Kidney epithelial cell (primary cell): ENCODE data around the gene MECP2. TPM values are rescaled to one million over a fixed set of nuclear protein-coding genes. Genes with fewer than 3 reads are reported as not detected.

ENCODE experiments used
- DNase-seq: peaks from one replicate; pipeline ENCODE4 v3.0.0-alpha.2; 2010; ENCODE audit warnings: low read depth
- H3K27me3 ChIP-seq: 2 replicates; pipeline ENCODE4 v1.6.0; 2011; ENCODE audit warnings: low read length; ENCODE audit not compliant: control insufficient read depth, insufficient read depth
- H3K36me3 ChIP-seq: 2 replicates; pipeline ENCODE4 v1.5.1; 2011; ENCODE audit warnings: low read length; ENCODE audit not compliant: control insufficient read depth, insufficient read depth
- H3K4me3 ChIP-seq: 2 replicates; pipeline ENCODE4 v1.5.1; 2011; ENCODE audit warnings: low read depth, mild to moderate bottlenecking, control low read depth, low read length
- total RNA-seq: library from RNA; depleted of rRNA; stranded (reverse); fragments of >200 nt; gene quantifications from 2 replicates; pipeline ENCODE4 v1.2.3, GENCODE V29; 2015
- TF ChIP-seq, protein P1 (sequence below): IDR thresholded peaks from 2 replicates; pipeline ENCODE4 v1.5.1; 2011; ENCODE audit warnings: mild to moderate bottlenecking, moderate library complexity, low read length, control low read depth, inconsistent platforms; ENCODE audit not compliant: insufficient read depth, poor library complexity, severe bottlenecking

The MECP2 gene
- total RNA-seq, 1 donor from 2014 or later, result 34.4 TPM

GRCh38 chrX:154023276-154024000 is 74.1 kb downstream of the MECP2 start:
- H3K36me3 ChIP-seq, result no peaks in the 10 kb centered on the region
- no peak overlapping the region for H3K4me3 ChIP-seq
- no peaks in the 10 kb centered on the region for H3K27me3 ChIP-seq
- TF ChIP-seq, protein P1, sequence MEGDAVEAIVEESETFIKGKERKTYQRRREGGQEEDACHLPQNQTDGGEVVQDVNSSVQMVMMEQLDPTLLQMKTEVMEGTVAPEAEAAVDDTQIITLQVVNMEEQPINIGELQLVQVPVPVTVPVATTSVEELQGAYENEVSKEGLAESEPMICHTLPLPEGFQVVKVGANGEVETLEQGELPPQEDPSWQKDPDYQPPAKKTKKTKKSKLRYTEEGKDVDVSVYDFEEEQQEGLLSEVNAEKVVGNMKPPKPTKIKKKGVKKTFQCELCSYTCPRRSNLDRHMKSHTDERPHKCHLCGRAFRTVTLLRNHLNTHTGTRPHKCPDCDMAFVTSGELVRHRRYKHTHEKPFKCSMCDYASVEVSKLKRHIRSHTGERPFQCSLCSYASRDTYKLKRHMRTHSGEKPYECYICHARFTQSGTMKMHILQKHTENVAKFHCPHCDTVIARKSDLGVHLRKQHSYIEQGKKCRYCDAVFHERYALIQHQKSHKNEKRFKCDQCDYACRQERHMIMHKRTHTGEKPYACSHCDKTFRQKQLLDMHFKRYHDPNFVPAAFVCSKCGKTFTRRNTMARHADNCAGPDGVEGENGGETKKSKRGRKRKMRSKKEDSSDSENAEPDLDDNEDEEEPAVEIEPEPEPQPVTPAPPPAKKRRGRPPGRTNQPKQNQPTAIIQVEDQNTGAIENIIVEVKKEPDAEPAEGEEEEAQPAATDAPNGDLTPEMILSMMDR, result no peak
- no peak for DNase-seq

DNA sequence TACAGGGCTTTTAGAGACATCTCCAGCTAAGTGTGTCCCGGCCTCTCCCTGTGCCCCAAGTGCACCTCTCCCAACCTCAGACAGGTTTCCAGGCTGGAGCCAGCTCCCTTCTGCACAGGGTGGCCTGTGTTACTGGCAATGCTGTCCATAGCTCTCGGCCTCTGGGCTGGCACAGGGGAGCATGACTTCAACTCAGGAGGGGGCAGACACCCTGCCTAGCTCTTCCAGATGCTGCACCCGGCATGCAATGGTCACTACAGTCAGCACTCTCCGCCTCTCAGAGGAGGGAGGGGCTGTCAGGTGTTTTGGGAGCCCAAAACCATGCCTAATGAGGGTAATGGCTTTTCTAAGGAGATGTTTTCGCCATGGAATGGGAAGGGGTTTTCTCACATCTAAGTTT is 75.4 kb downstream of the MECP2 start:
- Histone ChIP-seq H3K4me3 (no peak overlapping the region), H3K36me3 (no peaks in the 10 kb centered on the region), H3K27me3 (no peaks in the 10 kb centered on the region)
- DNase-seq, result no peak
- TF ChIP-seq, protein P1, result no peak

DNA sequence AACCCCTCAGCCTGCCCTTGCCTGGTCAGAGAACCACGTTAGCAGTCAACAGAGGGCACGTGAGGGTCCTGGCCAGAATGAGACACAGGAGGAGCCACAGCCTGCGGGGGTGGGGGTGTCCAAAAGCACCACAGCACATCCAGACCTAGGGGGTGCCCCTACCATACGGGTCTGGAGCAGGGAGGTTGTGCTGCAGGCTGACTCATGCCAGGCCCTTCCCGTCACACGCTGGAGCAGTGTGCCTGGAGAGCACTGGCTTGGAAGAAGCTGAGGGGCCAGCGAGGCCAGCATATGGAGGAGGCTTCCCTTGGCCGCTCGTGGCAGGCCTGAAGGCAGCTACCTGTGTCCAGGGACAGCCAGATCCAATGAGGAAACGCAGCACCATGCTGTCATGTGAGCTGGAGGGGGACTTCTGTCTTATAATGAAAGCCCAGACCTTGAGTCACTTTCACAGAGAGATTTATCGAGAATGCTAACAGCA is 76.3 kb downstream of the MECP2 start:
- DNase-seq, result peak; percentile 31
- H3K27me3 ChIP-seq, result no peaks in the 10 kb centered on the region
- no peaks in the 10 kb centered on the region for H3K36me3 ChIP-seq
- H3K4me3 ChIP-seq, result no peak overlapping the region
- TF ChIP-seq, protein P1, result no peak

DNA sequence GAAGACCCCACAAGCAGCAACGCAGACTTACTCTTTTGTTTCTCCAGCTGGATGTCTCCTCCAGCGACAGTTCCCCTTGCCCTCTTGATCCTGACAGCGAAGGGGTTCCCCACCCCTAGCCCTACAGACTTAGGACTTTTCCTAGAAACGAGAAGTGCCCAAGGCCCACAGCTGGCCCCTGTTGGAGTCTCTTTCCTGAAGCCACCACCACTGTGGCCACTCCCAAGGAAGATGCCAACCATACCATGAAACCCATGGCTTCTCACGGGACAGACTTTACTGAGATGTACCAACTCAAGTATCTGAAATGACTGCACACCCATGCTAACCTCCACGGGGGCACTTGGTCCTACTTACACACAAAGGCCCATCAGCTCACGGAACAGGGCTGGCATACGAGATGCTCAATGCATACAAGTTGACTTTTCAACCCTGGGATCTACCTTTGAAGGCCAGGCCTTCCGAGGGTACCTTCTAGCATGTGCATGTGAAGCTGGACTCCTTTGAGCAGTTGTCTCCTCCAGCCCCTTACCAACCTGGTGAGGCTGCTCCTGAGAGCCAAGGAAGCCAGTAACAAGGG is 76.9 kb downstream of the MECP2 start:
- no peak for DNase-seq
- Histone ChIP-seq H3K4me3 (peak overlapping the region; percentile 42), H3K36me3 (no peaks in the 10 kb centered on the region), H3K27me3 (no peaks in the 10 kb centered on the region)
- TF ChIP-seq, protein P1, result no peak

DNA sequence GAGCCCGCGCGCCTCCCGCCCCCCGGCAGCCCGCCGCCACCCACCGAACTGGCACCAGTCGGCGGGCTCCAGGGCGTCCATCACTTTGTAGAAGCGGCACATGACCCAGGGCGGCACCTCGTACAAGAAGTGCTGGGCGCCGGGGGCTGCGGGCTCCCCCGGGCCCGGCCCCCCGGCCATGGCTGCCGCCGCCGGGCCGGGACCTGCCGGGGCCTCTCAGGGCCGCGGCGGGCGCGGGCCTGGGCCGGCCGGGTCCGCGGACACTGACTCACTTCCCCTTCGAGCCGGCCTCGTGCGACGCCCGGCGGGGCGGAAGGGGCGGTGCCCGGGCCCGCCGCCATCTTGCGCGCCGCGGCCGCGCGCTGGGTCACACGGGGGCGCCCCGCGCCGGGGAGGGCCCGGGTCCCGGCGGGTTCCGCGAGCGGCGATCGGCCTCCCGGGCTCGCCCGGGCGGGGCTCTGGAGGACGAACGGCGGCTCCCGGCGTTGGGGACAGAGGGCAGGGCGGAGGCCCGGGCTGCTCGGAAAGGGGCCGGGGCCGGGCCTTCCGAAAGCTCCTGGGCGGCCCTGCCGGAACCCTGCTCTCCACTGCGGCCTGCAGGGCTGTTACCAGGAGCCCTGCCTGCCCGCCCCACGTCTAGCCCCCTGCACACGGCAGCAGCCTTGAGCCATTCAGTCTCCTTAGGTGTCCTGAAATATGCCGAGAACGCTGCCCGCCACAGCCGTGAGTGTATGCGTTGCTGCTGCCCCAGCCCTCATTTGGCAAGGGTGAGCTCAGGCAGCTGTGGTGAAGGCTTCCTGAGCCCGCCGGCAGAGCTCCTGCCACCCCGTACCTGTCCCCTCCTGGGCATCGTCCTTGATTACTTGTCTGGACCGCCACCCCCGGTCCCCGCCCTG is 77.6 kb downstream of the MECP2 start, which contains the start of gene IRAK1:
IRAK1 (minus strand) TSS at position 270 of the 896 bp plus-strand sequence; CDS start at position 180, 90 bp downstream.
- Histone ChIP-seq H3K36me3 (no peaks in the 10 kb centered on the region), H3K27me3 (no peaks in the 10 kb centered on the region), H3K4me3 (peak within 1 kb of the TSS; percentile 59)
- no peak for DNase-seq
- TF ChIP-seq, protein P1, result no peak
